ENCODE measurements around the gene FUS. TPM values are rescaled to one million over a fixed set of nuclear protein-coding genes. Genes with fewer than 3 reads are reported as not detected.

Gene FUS
- total RNA-seq (100 to 1,000 TPM; 112 to 172 (median 138) TPM), polyA plus RNA-seq (153 TPM)
- long read RNA-seq, donor 1, full-length matches to known transcripts: 70 of 92 reads
- long read RNA-seq, donor 1, partial matches to known transcripts: 15 of 92 reads
- long read RNA-seq, donor 1, other reads (novel, unspliced or antisense): 7 of 92 reads
- long read RNA-seq, donor 2, full-length matches to known transcripts: 27 of 33 reads
- long read RNA-seq, donor 2, partial matches to known transcripts: 3 of 33 reads
- long read RNA-seq, donor 2, other reads (novel, unspliced or antisense): 3 of 33 reads
- long read RNA-seq, donor 3, full-length matches to known transcripts: 216 of 256 reads
- long read RNA-seq, donor 3, partial matches to known transcripts: 24 of 256 reads
- long read RNA-seq, donor 3, other reads (novel, unspliced or antisense): 16 of 256 reads
- long read RNA-seq, donor 4, full-length matches to known transcripts: 37 of 48 reads
- long read RNA-seq, donor 4, partial matches to known transcripts: 9 of 48 reads
- long read RNA-seq, donor 4, other reads (novel, unspliced or antisense): 2 of 48 reads

- DNase-seq (peak; percentile 91 to 96 (median 96)), ATAC-seq (peak; percentile 87 to 91)
- Histone ChIP-seq H3K4me3 (ENCODE audit: low read length) (peak within 1 kb of the TSS; percentile 63), H3K4me1 (ENCODE audit: control insufficient read depth, insufficient read depth, low read length) (peaks cover 8% of the 10 kb centered on the region), H3K27ac (ENCODE audit: low read length) (peak within 1 kb of the TSS; percentile 86), H3K27me3 (ENCODE audit: control insufficient read depth, insufficient read depth) (no peaks in the 10 kb centered on the region), H3K9me3 (ENCODE audit: control insufficient read depth, low read length) (no peaks in the 10 kb centered on the region)
- intact Hi-C loops (cut with DNase I): no loop called here
- WGBS: under 1% methylated on average over 69 of the region's 69 CpGs
These were observed at the start of gene FUS for GRCh38 chr16:31179747-31180459. TSS of gene FUS (plus strand) at chr16:31180139. CDS start at chr16:31180215, 76 bp downstream.

GRCh38 chr16:31130336-31130891, 49.5 kb upstream of the FUS start:
- no peaks in the 10 kb centered on the region for H3K4me1 ChIP-seq (ENCODE audit: control insufficient read depth, insufficient read depth, low read length)
- DNase-seq: peak in 1 of 3 donors; percentile 67
- no peak for ATAC-seq
- no peak overlapping the region for H3K27ac ChIP-seq (ENCODE audit: low read length)
- no peaks in the 10 kb centered on the region for H3K9me3 ChIP-seq (ENCODE audit: control insufficient read depth, low read length)
- no peaks in the 10 kb centered on the region for H3K27me3 ChIP-seq (ENCODE audit: control insufficient read depth, insufficient read depth)
- intact Hi-C loops (cut with DNase I): no loop called here
- 86% methylated on average over 10 of the region's 10 CpGs for WGBS
- no peak overlapping the region for H3K4me3 ChIP-seq (ENCODE audit: low read length)

GRCh38 chr16:31130899-31131298, 49.0 kb upstream of the FUS start:
- intact Hi-C loops (cut with DNase I): no loop called here
- no peak overlapping the region for H3K27ac ChIP-seq (ENCODE audit: low read length)
- DNase-seq (peak in 1 of 3 donors; percentile 58), ATAC-seq (no peak)
- H3K4me3 ChIP-seq (ENCODE audit: low read length): no peak overlapping the region
- H3K9me3 ChIP-seq (ENCODE audit: control insufficient read depth, low read length): no peaks in the 10 kb centered on the region
- H3K27me3 ChIP-seq (ENCODE audit: control insufficient read depth, insufficient read depth): no peaks in the 10 kb centered on the region
- no peaks in the 10 kb centered on the region for H3K4me1 ChIP-seq (ENCODE audit: control insufficient read depth, insufficient read depth, low read length)
- WGBS: 86% methylated on average over 6 of the region's 6 CpGs

- Histone ChIP-seq H3K27ac (ENCODE audit: low read length) (no peak overlapping the region), H3K4me1 (ENCODE audit: control insufficient read depth, insufficient read depth, low read length) (no peaks in the 10 kb centered on the region), H3K9me3 (ENCODE audit: control insufficient read depth, low read length) (no peaks in the 10 kb centered on the region), H3K27me3 (ENCODE audit: control insufficient read depth, insufficient read depth) (no peaks in the 10 kb centered on the region), H3K4me3 (ENCODE audit: low read length) (no peak overlapping the region)
- ATAC-seq (no peak), DNase-seq (peak in 1 of 3 donors; percentile 66)
- intact Hi-C loops (cut with DNase I): no loop called here
- WGBS: 89% methylated on average over 11 of the region's 11 CpGs
These were observed 48.5 kb upstream of the FUS start for GRCh38 chr16:31131416-31131815.

GRCh38 chr16:31131841-31132271, 48.1 kb upstream of the FUS start:
- intact Hi-C loops (cut with DNase I): no loop called here
- no peak overlapping the region for H3K27ac ChIP-seq (ENCODE audit: low read length)
- H3K27me3 ChIP-seq (ENCODE audit: control insufficient read depth, insufficient read depth): no peaks in the 10 kb centered on the region
- no peaks in the 10 kb centered on the region for H3K4me1 ChIP-seq (ENCODE audit: control insufficient read depth, insufficient read depth, low read length)
- no peak overlapping the region for H3K4me3 ChIP-seq (ENCODE audit: low read length)
- DNase-seq (peak in 1 of 3 donors; percentile 25), ATAC-seq (no peak)
- H3K9me3 ChIP-seq (ENCODE audit: control insufficient read depth, low read length): no peaks in the 10 kb centered on the region
- 90% methylated on average over 5 of the region's 5 CpGs for WGBS

- DNase-seq: peak in 1 of 3 donors; percentile 37
- intact Hi-C loops (cut with DNase I): no loop called here
- Histone ChIP-seq H3K4me3 (ENCODE audit: low read length) (no peak overlapping the region), H3K27me3 (ENCODE audit: control insufficient read depth, insufficient read depth) (no peaks in the 10 kb centered on the region), H3K27ac (ENCODE audit: low read length) (no peak overlapping the region), H3K4me1 (ENCODE audit: control insufficient read depth, insufficient read depth, low read length) (no peaks in the 10 kb centered on the region), H3K9me3 (ENCODE audit: control insufficient read depth, low read length) (no peaks in the 10 kb centered on the region)
- 89% methylated on average over 20 of the region's 20 CpGs for WGBS
- ATAC-seq: no peak
These were observed 47.5 kb upstream of the FUS start for GRCh38 chr16:31132303-31132979.

GRCh38 chr16:31133046-31133501, 46.9 kb upstream of the FUS start:
- Histone ChIP-seq H3K27me3 (ENCODE audit: control insufficient read depth, insufficient read depth) (no peaks in the 10 kb centered on the region), H3K4me3 (ENCODE audit: low read length) (no peak overlapping the region), H3K4me1 (ENCODE audit: control insufficient read depth, insufficient read depth, low read length) (no peaks in the 10 kb centered on the region), H3K27ac (ENCODE audit: low read length) (no peak overlapping the region), H3K9me3 (ENCODE audit: control insufficient read depth, low read length) (no peaks in the 10 kb centered on the region)
- intact Hi-C loops (cut with DNase I): no loop called here
- ATAC-seq (no peak), DNase-seq (peak in 1 of 3 donors; percentile 24)
- WGBS: 85% methylated on average over 6 of the region's 6 CpGs

GRCh38 chr16:31134091-31134571, 45.8 kb upstream of the FUS start:
- ATAC-seq (no peak), DNase-seq (peak in 1 of 3 donors; percentile 44)
- WGBS: 8% methylated on average over 5 of the region's 5 CpGs
- Histone ChIP-seq H3K27me3 (ENCODE audit: control insufficient read depth, insufficient read depth) (no peaks in the 10 kb centered on the region), H3K4me3 (ENCODE audit: low read length) (no peak overlapping the region), H3K9me3 (ENCODE audit: control insufficient read depth, low read length) (no peaks in the 10 kb centered on the region), H3K4me1 (ENCODE audit: control insufficient read depth, insufficient read depth, low read length) (peaks cover 8% of the 10 kb centered on the region), H3K27ac (ENCODE audit: low read length) (no peak overlapping the region)
- intact Hi-C loops (cut with DNase I): no loop called here

GRCh38 chr16:31134625-31135534, 45.1 kb upstream of the FUS start:
- H3K9me3 ChIP-seq (ENCODE audit: control insufficient read depth, low read length): no peaks in the 10 kb centered on the region
- H3K4me1 ChIP-seq (ENCODE audit: control insufficient read depth, insufficient read depth, low read length): peaks cover 8% of the 10 kb centered on the region
- intact Hi-C loops (cut with DNase I): no loop called here
- DNase-seq (peak in 1 of 3 donors; percentile 44), ATAC-seq (no peak)
- H3K4me3 ChIP-seq (ENCODE audit: low read length): no peak overlapping the region
- H3K27ac ChIP-seq (ENCODE audit: low read length): no peak overlapping the region
- WGBS: 24% methylated on average over 18 of the region's 18 CpGs
- H3K27me3 ChIP-seq (ENCODE audit: control insufficient read depth, insufficient read depth): no peaks in the 10 kb centered on the region
